ENCODE data around the gene ALDOA. TPM values are rescaled to one million over a fixed set of nuclear protein-coding genes. Genes with fewer than 3 reads are reported as not detected.

Gene ALDOA
- total RNA-seq, 1 donor from 2014 or later, result 611 TPM

DNA sequence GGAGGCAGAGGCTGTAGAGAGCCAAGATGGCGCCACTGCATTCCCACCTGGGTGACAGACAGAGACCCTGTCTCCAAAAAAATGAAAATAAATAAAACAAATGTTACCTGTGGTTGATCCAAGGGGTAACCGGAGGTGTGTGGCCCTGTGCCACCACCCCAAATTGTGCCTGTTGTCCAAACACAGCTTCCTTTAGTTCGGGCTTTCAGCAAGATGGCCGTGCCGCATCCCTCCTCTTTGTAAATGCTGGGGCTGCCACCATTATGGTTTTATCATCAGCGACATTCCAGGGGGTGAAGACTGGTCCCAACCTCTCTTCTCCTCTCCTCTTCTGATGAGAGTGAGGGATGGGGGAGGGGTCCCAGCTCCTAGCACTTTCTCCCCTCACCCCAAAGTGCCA, 42.7 kb upstream of the ALDOA start, which contains the start of gene C16orf92:
Gene C16orf92, plus strand, starts transcription at position 312 of the 400 bp plus-strand sequence. CDS start 143 bp downstream, outside the sequence.
- intact Hi-C loops (cut with micrococcal nuclease), result no loop called here
- H3K4me3 Mint-ChIP-seq, result no peak within 1 kb of the TSS
- no peaks in the 10 kb centered on the region for H3K9me3 Mint-ChIP-seq
- DNase-seq (no peak), ATAC-seq (ENCODE audit: low read depth) (no peak)
- TF ChIP-seq, protein P1, sequence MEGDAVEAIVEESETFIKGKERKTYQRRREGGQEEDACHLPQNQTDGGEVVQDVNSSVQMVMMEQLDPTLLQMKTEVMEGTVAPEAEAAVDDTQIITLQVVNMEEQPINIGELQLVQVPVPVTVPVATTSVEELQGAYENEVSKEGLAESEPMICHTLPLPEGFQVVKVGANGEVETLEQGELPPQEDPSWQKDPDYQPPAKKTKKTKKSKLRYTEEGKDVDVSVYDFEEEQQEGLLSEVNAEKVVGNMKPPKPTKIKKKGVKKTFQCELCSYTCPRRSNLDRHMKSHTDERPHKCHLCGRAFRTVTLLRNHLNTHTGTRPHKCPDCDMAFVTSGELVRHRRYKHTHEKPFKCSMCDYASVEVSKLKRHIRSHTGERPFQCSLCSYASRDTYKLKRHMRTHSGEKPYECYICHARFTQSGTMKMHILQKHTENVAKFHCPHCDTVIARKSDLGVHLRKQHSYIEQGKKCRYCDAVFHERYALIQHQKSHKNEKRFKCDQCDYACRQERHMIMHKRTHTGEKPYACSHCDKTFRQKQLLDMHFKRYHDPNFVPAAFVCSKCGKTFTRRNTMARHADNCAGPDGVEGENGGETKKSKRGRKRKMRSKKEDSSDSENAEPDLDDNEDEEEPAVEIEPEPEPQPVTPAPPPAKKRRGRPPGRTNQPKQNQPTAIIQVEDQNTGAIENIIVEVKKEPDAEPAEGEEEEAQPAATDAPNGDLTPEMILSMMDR (IDR thresholded peaks at IDR 0.05), result no peak
- no peak within 1 kb of the TSS for H3K27ac Mint-ChIP-seq
- H3K4me1 Mint-ChIP-seq, result peaks cover 11% of the 10 kb centered on the region
- ChIA-PET POLR2A (interaction anchor here (0.6 kb wide), 1 partner anchor 323 kb away, joined by 7 read pairs; no protein-coding TSS in a partner anchor), CTCF (interaction anchor here (0.5 to 1.2 kb wide), 3 partner anchors 177 to 322 kb away, joined by 3 to 4 read pairs (median 3); no protein-coding TSS in a partner anchor)
- H3K27me3 Mint-ChIP-seq, result peaks cover 17% of the 10 kb centered on the region
- H3K36me3 Mint-ChIP-seq (ENCODE audit: low read depth), result no peaks in the 10 kb centered on the region

DNA sequence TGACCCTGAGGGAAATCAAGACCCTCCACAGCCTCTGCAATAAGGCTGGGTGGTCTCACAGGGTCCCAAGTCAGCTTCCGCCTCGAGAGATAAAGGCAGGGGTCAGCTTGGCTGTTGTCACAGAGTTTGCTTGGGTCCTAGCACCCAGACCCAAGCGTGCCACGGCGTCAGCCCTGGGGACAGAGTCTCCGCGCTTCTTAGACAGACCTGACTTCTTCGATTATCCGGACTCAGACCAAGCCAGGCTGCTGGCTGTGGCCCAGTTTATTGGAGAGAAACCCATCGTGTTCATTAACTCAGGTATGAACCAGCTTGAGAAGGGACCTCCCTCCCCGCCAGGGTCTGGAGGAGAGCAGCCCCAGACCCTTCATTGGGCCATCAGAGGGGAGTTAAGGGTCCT, 42.0 kb upstream of the ALDOA start:
- ATAC-seq (ENCODE audit: low read depth) (no peak), DNase-seq (no peak)
- CTCF ChIA-PET, result interaction anchor here (0.5 to 1.2 kb wide), 3 partner anchors 178 to 323 kb away, joined by 3 to 4 read pairs (median 3); no protein-coding TSS in a partner anchor
- intact Hi-C loops (cut with micrococcal nuclease), result no loop called here
- TF ChIP-seq, protein P1 (IDR thresholded peaks at IDR 0.05), result no peak
- no peak overlapping the region for H3K27ac Mint-ChIP-seq
- peaks cover 11% of the 10 kb centered on the region for H3K4me1 Mint-ChIP-seq
- no peak overlapping the region for H3K4me3 Mint-ChIP-seq
- peaks cover 24% of the 10 kb centered on the region for H3K27me3 Mint-ChIP-seq
- H3K9me3 Mint-ChIP-seq, result no peaks in the 10 kb centered on the region
- POLR2A ChIA-PET, result no interaction called here
- no peaks in the 10 kb centered on the region for H3K36me3 Mint-ChIP-seq (ENCODE audit: low read depth)

GRCh38 chr16:30024451-30024850, 41.1 kb upstream of the ALDOA start:
- Mint-ChIP-seq H3K27ac (no peak overlapping the region), H3K4me3 (no peak overlapping the region), H3K4me1 (peaks cover 11% of the 10 kb centered on the region), H3K9me3 (no peaks in the 10 kb centered on the region), H3K36me3 (ENCODE audit: low read depth) (no peaks in the 10 kb centered on the region), H3K27me3 (peaks cover 29% of the 10 kb centered on the region)
- TF ChIP-seq, protein P1 (IDR thresholded peaks at IDR 0.05), result no peak
- intact Hi-C loops (cut with micrococcal nuclease), result no loop called here
- ChIA-PET CTCF (no interaction called here), POLR2A (no interaction called here)
- ATAC-seq (ENCODE audit: low read depth) (no peak), DNase-seq (no peak)

DNA sequence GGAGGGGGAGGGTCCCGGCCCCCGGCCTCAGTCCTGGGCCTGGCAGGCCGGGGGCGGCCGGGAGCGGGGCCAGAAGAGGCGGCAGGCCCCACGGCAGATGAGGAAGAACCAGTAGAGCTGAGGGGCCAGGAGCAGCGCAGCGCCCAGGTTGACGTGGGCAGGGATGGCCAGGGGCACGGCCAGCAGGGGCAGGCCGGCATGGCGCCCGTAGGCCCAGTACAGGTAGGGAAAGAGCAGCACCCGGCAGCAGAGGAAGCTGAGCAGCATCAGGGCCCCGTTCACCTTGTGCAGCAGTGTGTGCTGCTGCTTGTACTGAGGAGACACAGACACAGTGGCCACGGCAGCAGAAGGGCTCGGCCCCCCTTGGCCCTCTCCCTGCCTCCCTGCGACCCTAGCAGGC, 40.4 kb upstream of the ALDOA start:
- POLR2A ChIA-PET, result no interaction called here
- H3K27ac Mint-ChIP-seq, result no peak overlapping the region
- no peaks in the 10 kb centered on the region for H3K9me3 Mint-ChIP-seq
- peaks cover 36% of the 10 kb centered on the region for H3K27me3 Mint-ChIP-seq
- no peak overlapping the region for H3K4me3 Mint-ChIP-seq
- no peak for ATAC-seq (ENCODE audit: low read depth)
- CTCF ChIA-PET, result no interaction called here
- TF ChIP-seq, protein P1 (IDR thresholded peaks at IDR 0.05), result no peak
- DNase-seq, result no peak
- no peaks in the 10 kb centered on the region for H3K36me3 Mint-ChIP-seq (ENCODE audit: low read depth)
- intact Hi-C loops (cut with micrococcal nuclease), result no loop called here
- peaks cover 15% of the 10 kb centered on the region for H3K4me1 Mint-ChIP-seq

GRCh38 chr16:30025574-30025973, 40.0 kb upstream of the ALDOA start:
- no peaks in the 10 kb centered on the region for H3K9me3 Mint-ChIP-seq
- intact Hi-C loops (cut with micrococcal nuclease), result no loop called here
- no peak for ATAC-seq (ENCODE audit: low read depth)

More at GRCh38 chr16:30025574-30025973, 40.0 kb upstream of the ALDOA start:
- ChIA-PET CTCF (no interaction called here), POLR2A (no interaction called here)
- Mint-ChIP-seq H3K4me1 (peaks cover 15% of the 10 kb centered on the region), H3K4me3 (no peak overlapping the region), H3K36me3 (ENCODE audit: low read depth) (no peaks in the 10 kb centered on the region), H3K27ac (no peak overlapping the region), H3K27me3 (peaks cover 38% of the 10 kb centered on the region)
- TF ChIP-seq, protein P1 (IDR thresholded peaks at IDR 0.05), result no peak
- no peak for DNase-seq

Measured in activated B cell treated with CpG ODN at 0.5 μM for 24 hours (primary cell).